GM12874 (cell line): ENCODE data around the gene CTNNB1.

ENCODE experiments used
- TF ChIP-seq, protein P1 (sequence below): IDR thresholded peaks from 2 replicates; pipeline ENCODE4 v1.5.1; 2011; ENCODE audit warnings: low read depth, mild to moderate bottlenecking, control low read depth, low read length, moderate library complexity; ENCODE audit not compliant: insufficient read depth

The CTNNB1 gene

DNA sequence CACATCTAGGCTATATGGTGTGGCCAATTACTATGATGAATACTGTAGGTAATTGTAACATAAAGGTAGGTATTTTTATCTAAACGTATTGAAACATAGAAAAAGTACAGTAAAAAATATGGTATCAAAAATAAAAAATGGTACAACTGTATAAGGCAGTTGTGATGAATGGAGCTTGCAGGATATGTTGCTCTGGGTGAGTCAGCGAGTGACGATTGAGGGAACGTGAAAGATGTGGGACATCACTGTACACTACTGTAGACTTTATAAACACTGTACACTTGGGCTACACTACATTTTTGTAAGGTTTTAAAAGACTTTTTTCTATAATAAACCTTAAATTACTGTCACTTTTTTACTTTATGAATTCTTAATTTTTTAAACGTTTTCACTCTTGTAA is 10.3 kb downstream of the CTNNB1 start:
- TF ChIP-seq, protein P1, sequence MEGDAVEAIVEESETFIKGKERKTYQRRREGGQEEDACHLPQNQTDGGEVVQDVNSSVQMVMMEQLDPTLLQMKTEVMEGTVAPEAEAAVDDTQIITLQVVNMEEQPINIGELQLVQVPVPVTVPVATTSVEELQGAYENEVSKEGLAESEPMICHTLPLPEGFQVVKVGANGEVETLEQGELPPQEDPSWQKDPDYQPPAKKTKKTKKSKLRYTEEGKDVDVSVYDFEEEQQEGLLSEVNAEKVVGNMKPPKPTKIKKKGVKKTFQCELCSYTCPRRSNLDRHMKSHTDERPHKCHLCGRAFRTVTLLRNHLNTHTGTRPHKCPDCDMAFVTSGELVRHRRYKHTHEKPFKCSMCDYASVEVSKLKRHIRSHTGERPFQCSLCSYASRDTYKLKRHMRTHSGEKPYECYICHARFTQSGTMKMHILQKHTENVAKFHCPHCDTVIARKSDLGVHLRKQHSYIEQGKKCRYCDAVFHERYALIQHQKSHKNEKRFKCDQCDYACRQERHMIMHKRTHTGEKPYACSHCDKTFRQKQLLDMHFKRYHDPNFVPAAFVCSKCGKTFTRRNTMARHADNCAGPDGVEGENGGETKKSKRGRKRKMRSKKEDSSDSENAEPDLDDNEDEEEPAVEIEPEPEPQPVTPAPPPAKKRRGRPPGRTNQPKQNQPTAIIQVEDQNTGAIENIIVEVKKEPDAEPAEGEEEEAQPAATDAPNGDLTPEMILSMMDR = no peak

- TF ChIP-seq, protein P1 = no peak
Measured at GRCh38 chr3:41210966-41211365, 11.7 kb downstream of the CTNNB1 start.

DNA sequence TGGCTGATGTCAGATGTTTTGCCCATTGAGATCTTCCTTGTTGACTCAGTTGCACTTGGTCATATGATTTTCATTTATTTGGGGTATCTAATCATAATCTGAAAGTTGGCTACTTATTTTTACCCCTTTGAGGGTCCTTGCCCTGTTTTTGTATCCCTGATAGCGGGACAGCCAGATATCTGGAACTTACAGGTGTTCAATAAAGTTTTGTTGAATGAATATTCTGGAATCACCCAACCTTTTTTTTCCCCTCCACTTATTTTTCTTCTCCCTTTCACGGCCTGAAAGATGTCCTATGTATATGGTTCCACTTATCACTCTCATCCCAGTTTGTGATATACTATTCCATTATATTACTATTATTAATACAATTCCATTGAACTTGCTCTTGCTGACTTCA is 12.8 kb downstream of the CTNNB1 start:
- TF ChIP-seq, protein P1 = no peak

GRCh38 chr3:41213588-41213987 is 14.3 kb downstream of the CTNNB1 start:
- TF ChIP-seq, protein P1 = no peak

DNA sequence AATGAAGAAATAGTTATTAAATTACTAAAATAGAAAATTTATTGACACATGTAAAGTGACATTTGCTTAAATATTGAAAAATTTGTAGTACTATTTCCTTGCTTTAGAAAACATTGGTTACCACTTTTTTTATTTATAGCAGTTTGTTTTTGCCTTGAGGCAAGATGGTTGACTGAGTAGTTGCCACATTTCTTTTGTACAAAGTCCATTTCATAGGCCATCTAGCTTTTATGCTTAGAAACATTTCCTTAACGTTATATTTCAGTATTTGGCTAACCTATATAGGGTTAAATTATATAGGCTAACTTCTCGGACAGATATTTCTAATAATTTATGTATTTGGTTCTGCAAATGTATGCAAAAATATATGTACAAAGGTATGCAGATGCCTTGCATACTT is 17.1 kb downstream of the CTNNB1 start:
- TF ChIP-seq, protein P1 = no peak

- TF ChIP-seq, protein P1 = no peak
Measured at GRCh38 chr3:41216993-41217392, 17.7 kb downstream of the CTNNB1 start.

DNA sequence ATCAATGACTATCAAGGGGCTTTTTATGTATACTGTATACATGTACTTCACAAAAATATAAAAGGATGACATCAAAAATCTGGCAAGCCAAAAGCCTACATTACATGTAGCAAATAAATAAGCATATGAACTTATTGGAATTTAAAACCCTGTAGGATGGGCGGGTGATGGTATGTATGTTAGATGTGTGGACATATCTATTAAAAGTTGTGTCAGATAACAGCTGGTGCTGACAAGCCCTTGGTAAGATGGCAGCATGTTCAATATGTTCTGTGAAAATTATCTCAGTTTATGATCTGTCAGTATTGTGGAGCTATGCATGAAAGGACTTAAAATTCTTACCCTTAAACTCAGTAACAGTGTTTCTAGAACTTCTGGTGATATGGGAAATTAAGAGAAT is 20.1 kb downstream of the CTNNB1 start:
- TF ChIP-seq, protein P1 = no peak
